Central memory CD8-positive, alpha-beta T cell (primary cell): ENCODE results near the gene PBXIP1.

Experiments
- ATAC-seq: fragments of 150-1000 bp; cut with Tn5 transposase; replicated peaks from 2 replicates; pipeline ENCODE4 v1.10.0; 2022; ENCODE audit warnings: mild to moderate bottlenecking, moderate FRiP score, moderate number of reproducible peaks; ENCODE audit not compliant: poor library complexity, severe bottlenecking; ENCODE audit errors: extremely low read depth
- DNase-seq, 2 donors: peaks; one replicate each; pipeline ENCODE4 v3.0.0; 2021; ENCODE audit warnings: low spot score in 2 of 2
- H3K27ac Mint-ChIP-seq: one replicate; pipeline ENCODE4 v1.8.0; 2022; ENCODE audit warnings: low read depth, mild to moderate bottlenecking, moderate library complexity, mixed read lengths
- H3K27me3 Mint-ChIP-seq: one replicate; pipeline ENCODE4 v1.8.0; 2022; ENCODE audit warnings: mixed read lengths
- H3K36me3 Mint-ChIP-seq: one replicate; pipeline ENCODE4 v1.8.0; 2022; ENCODE audit warnings: mild to moderate bottlenecking, moderate library complexity, mixed read lengths; ENCODE audit not compliant: insufficient read depth
- H3K4me1 Mint-ChIP-seq: one replicate; pipeline ENCODE4 v1.8.0; 2022; ENCODE audit warnings: mixed read lengths
- H3K4me3 Mint-ChIP-seq: one replicate; pipeline ENCODE4 v1.8.0; 2022; ENCODE audit warnings: mild to moderate bottlenecking, moderate library complexity, mixed read lengths
- H3K9me3 Mint-ChIP-seq: one replicate; pipeline ENCODE4 v1.8.0; 2022; ENCODE audit warnings: mixed read lengths

The PBXIP1 gene

DNA sequence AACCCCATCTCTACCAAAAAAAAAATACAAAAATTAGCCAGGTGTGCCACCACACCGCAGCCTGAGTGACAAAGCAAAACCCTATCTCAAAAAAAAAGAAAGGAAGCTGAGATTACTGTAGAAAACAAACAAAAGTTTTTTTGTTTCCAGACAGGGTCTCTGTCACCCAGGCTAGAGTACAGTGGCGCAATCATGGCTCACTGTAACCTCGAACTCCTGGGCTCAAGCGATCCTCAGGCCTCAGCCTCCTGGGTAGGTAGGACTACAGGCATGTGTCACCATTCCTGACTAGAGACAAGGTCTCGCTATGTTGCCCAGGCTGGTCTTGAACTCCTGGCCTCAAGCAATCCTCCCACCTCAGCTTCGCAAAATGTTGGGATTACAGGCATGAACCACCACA, 8.5 kb upstream of the PBXIP1 start:
- H3K27me3 Mint-ChIP-seq = no peaks in the 10 kb centered on the region
- peaks cover 42% of the 10 kb centered on the region for H3K36me3 Mint-ChIP-seq
- H3K4me1 Mint-ChIP-seq = peaks cover 40% of the 10 kb centered on the region
- H3K4me3 Mint-ChIP-seq = no peak overlapping the region
- H3K27ac Mint-ChIP-seq = no peak overlapping the region
- ATAC-seq = no peak
- H3K9me3 Mint-ChIP-seq = no peaks in the 10 kb centered on the region
- DNase-seq = no peak

- no peaks in the 10 kb centered on the region for H3K9me3 Mint-ChIP-seq
- H3K27me3 Mint-ChIP-seq = no peaks in the 10 kb centered on the region
- no peak for DNase-seq
- no peak overlapping the region for H3K27ac Mint-ChIP-seq
- H3K4me1 Mint-ChIP-seq = peaks cover 33% of the 10 kb centered on the region
- peaks cover 40% of the 10 kb centered on the region for H3K36me3 Mint-ChIP-seq
- no peak for ATAC-seq
- H3K4me3 Mint-ChIP-seq = no peak overlapping the region
These were observed 7.7 kb upstream of the PBXIP1 start for GRCh38 chr1:154963643-154964042.

- peaks cover 37% of the 10 kb centered on the region for H3K36me3 Mint-ChIP-seq
- H3K27me3 Mint-ChIP-seq = no peaks in the 10 kb centered on the region
- ATAC-seq (no peak), DNase-seq (no peak)
- H3K4me1 Mint-ChIP-seq = peaks cover 26% of the 10 kb centered on the region
- peak overlapping the region; percentile 81 for H3K4me3 Mint-ChIP-seq
- H3K9me3 Mint-ChIP-seq = no peaks in the 10 kb centered on the region
- H3K27ac Mint-ChIP-seq = peak overlapping the region; percentile 86
These were observed 7.0 kb upstream of the PBXIP1 start for GRCh38 chr1:154962795-154963330.

GRCh38 chr1:154962156-154962749, 6.4 kb upstream of the PBXIP1 start:
- Mint-ChIP-seq H3K27ac (peak overlapping the region; percentile 86), H3K27me3 (no peaks in the 10 kb centered on the region), H3K4me3 (peak overlapping the region; percentile 81), H3K4me1 (peaks cover 26% of the 10 kb centered on the region), H3K36me3 (peaks cover 38% of the 10 kb centered on the region), H3K9me3 (no peaks in the 10 kb centered on the region)
- DNase-seq (no peak), ATAC-seq (peak; percentile 16)

DNA sequence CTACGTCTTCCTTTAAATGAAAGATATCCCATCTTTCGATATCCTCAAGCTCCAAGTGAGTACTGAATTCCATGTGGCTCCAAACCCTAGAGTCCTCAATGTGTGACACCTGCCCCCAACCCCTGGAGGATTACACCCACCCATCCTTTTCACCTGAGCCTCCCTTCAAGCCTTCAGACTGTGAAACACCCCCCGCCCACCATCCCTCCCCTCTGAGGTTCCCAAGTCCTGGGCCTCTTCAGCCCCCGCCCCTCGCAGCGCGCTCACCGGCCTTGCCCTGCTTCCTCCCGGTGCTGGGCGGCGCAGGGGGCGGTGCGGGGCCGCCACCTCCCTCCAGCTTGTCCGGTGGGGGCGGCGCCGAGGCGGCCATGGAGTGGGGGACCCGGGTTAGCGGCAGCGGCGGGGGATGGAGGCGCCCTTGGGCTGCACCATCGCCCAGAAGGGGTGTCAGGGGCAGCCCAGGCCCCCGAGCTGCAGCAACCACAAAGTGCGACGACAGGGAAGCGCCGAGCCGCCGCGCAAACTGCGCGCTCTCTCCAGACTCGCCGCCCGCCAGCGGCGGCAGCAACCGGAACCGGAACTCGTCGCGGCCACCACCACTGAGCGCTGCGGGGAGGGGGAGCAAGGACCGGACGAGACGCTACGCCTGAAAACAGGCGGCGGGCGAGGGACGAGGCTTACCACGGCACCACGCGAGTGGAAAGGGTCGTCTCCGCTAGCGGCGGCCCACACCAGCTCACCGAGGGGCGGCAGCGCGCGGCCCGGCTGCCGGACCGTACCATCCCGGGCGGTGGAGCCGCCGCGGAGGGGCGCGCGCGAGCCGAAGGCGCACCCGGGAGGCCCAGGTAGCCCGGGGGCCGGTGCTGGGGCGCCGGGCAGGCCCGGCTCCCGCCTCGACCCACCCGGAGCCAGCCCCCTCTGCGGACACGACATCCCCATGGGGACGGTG, 5.6 kb upstream of the PBXIP1 start, which contains the start of gene PYGO2:
TSS of gene PYGO2 (minus strand) at position 576 of the 949 bp plus-strand sequence. CDS start at position 370, 206 bp downstream.
- H3K4me3 Mint-ChIP-seq = peak within 1 kb of the TSS; percentile 81
- peak; percentile 72 to 73 for DNase-seq
- peak within 1 kb of the TSS; percentile 86 for H3K27ac Mint-ChIP-seq
- peaks cover 27% of the 10 kb centered on the region for H3K4me1 Mint-ChIP-seq
- no peaks in the 10 kb centered on the region for H3K9me3 Mint-ChIP-seq
- H3K36me3 Mint-ChIP-seq = peaks cover 34% of the 10 kb centered on the region
- no peaks in the 10 kb centered on the region for H3K27me3 Mint-ChIP-seq
- peak; percentile 80 for ATAC-seq

DNA sequence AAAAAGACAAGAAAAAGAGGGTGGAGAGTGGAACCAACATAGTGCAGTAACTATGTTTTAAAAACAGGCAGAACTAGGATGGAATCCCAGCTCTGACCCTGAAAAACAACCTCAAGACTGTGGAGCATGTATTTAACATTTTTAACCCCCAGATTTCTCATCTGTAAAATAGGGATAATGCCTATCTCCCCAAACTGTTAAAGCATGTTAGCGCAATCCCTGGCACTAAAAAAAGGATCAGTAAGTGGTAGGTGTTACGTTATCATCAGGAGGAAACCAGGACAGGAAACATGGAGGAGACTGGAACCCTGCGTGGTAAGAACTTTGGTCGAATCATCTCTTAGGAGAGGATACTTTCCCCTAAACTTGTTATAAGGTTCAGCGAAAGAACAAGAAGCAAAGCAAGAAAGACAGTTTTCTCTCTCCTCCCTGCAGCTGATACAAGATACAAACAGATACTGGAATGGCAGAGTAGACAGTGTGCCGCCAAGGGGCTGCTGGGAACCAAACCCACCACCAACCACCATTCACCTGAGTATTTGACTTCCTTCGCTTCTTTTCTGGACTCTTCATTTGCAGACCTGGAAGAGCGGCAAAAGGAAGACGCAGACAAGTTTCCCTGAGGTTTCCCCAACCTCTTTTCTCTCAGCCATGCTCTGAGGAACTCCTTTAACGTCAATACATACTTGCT, 4.7 kb upstream of the PBXIP1 start:
- ATAC-seq (no peak), DNase-seq (no peak)
- Mint-ChIP-seq H3K27ac (peak overlapping the region; percentile 86), H3K4me3 (peak overlapping the region; percentile 81), H3K9me3 (no peaks in the 10 kb centered on the region), H3K27me3 (no peaks in the 10 kb centered on the region), H3K4me1 (peaks cover 36% of the 10 kb centered on the region), H3K36me3 (peaks cover 38% of the 10 kb centered on the region)

DNA sequence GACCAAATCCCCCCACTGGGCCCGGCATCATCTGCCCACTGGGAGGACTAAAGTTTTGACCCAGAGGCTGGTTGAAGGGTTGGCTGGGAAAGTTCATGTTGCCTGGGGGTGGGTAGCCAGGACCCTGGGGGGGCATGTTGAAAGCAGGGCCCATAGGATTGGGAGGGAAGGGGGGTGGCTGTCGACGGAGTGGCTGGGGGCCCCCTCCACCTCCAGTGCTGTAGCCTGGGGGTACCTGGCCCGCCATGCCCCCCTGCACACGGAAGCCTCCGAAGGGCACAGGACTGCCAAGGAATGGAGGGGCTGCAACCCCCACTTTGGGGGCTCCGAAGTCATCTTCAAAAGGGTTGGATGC, 3.5 kb upstream of the PBXIP1 start:
- Mint-ChIP-seq H3K4me1 (peaks cover 46% of the 10 kb centered on the region), H3K27ac (no peak overlapping the region), H3K27me3 (no peaks in the 10 kb centered on the region), H3K36me3 (peaks cover 44% of the 10 kb centered on the region), H3K4me3 (peak overlapping the region; percentile 81), H3K9me3 (no peaks in the 10 kb centered on the region)
- no peak for DNase-seq
- no peak for ATAC-seq

GRCh38 chr1:154958681-154959425, 3.0 kb upstream of the PBXIP1 start:
- no peaks in the 10 kb centered on the region for H3K27me3 Mint-ChIP-seq
- H3K27ac Mint-ChIP-seq = no peak overlapping the region
- H3K4me1 Mint-ChIP-seq = peaks cover 50% of the 10 kb centered on the region
- ATAC-seq (no peak), DNase-seq (no peak)
- peaks cover 46% of the 10 kb centered on the region for H3K36me3 Mint-ChIP-seq
- peak overlapping the region; percentile 81 for H3K4me3 Mint-ChIP-seq
- H3K9me3 Mint-ChIP-seq = no peaks in the 10 kb centered on the region

DNA sequence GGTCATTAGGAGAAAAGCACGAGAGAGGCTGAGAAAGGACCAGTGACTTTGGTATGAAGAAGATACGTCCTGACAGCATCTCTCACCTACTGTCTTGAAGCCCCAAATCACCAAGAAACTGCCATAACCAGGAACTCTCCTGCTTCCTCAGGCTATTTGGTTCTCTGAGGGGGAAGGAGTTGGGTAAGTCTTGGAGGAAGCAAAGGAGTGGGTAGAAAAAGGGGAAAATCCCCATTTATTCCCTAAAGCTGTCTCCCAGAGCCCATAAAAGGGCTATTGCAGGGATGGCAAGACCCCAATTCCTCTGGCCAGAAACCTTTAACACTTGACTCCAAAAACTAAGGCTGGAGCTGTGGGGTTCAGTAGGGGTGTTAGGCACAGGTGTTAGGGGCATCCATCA, 2.1 kb upstream of the PBXIP1 start:
- H3K9me3 Mint-ChIP-seq = no peaks in the 10 kb centered on the region
- H3K27me3 Mint-ChIP-seq = no peaks in the 10 kb centered on the region
- H3K27ac Mint-ChIP-seq = no peak overlapping the region
- H3K36me3 Mint-ChIP-seq = peaks cover 45% of the 10 kb centered on the region
- H3K4me1 Mint-ChIP-seq = peaks cover 54% of the 10 kb centered on the region
- DNase-seq (no peak), ATAC-seq (no peak)
- no peak overlapping the region for H3K4me3 Mint-ChIP-seq

DNA sequence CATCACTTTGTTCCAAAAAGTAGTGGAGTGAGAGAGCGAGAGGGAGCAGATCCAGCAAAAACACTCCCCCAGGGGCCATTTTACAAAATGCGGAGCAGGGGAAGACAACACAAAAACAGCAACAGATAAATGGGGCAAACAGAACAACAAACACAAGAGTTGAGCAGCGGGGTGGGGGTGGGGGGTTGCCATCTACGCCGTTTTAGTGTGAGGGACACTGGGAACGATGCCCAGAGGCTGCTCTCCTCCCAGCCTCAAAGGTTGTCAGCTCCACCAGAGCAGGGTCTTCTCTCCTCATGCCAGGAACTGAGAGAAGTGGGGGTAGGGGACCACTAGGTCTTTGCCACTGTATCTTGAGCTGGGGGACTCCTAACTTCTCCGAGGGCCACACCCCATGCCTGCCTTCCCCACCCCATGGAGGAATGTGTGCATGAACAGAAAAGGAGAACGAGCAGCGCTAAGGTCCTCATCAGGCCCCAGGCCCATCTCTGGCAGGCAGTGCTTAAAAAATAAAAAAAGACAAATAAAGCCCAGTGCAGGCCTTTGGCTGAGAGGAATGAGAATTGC, 1.3 kb upstream of the PBXIP1 start:
- Mint-ChIP-seq H3K27ac (peak overlapping the region; percentile 49), H3K4me1 (peaks cover 54% of the 10 kb centered on the region), H3K36me3 (peaks cover 50% of the 10 kb centered on the region), H3K9me3 (no peaks in the 10 kb centered on the region), H3K27me3 (no peaks in the 10 kb centered on the region), H3K4me3 (no peak overlapping the region)
- ATAC-seq (no peak), DNase-seq (no peak)

DNA sequence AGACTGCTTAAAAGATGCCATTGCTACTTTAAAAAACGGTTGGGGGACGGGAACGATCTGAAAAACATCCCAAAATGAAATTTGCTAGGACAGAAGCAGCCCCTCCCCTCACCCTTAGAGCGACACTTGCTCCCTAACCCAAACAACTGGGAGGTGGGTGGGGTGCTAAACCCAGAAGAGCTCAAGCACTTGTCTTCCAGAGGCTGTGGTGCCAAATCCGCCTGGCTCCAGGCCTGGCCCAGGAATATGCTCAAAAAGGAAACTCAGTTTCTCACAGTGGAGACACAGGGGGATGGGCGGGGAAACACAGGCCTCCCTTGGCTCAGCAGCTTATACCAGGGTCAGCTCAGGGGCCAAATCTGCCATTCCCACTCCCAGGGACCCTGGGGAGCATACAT, 644 bp upstream of the PBXIP1 start:
- peaks cover 59% of the 10 kb centered on the region for H3K4me1 Mint-ChIP-seq
- no peaks in the 10 kb centered on the region for H3K27me3 Mint-ChIP-seq
- ATAC-seq (no peak), DNase-seq (no peak)
- peaks cover 54% of the 10 kb centered on the region for H3K36me3 Mint-ChIP-seq
- H3K9me3 Mint-ChIP-seq = no peaks in the 10 kb centered on the region
- peak overlapping the region; percentile 98 for H3K27ac Mint-ChIP-seq
- H3K4me3 Mint-ChIP-seq = peak overlapping the region; percentile 97
